Measurements from ENCODE around the gene TMCO4.

TMCO4 gene

DNA sequence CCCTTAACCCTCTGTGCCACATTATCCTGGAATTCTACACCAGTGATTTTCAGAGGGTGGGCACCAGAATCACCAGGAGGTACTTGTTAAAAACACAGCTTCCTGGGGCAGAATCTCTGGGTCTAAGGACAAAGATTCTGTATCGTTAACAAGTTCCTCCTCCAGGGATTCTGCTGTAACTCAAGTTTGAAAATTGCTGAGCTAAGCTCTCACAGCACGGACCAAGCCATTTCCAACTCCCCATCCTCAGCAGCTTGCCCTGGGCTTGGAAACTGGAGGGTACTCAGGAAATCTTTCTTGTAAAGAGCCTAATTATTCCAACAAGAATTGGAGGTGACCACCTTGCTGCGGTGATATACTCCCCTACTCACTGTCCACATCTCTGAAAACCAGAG, 48.8 kb downstream of the TMCO4 start:
- in situ Hi-C loops (cut with MboI; ENCODE audit: low sequenced_read_pairs), result no loop called here

GRCh38 chr1:19750101-19750881, 49.4 kb downstream of the TMCO4 start:
- in situ Hi-C loops (cut with MboI; ENCODE audit: low sequenced_read_pairs), result no loop called here

GRCh38 chr1:19749685-19750084, 50.0 kb downstream of the TMCO4 start:
- in situ Hi-C loops (cut with MboI; ENCODE audit: low sequenced_read_pairs), result no loop called here

GRCh38 chr1:19747761-19748160, 52.0 kb downstream of the TMCO4 start:
- in situ Hi-C loops (cut with MboI; ENCODE audit: low sequenced_read_pairs), result no loop called here

DNA sequence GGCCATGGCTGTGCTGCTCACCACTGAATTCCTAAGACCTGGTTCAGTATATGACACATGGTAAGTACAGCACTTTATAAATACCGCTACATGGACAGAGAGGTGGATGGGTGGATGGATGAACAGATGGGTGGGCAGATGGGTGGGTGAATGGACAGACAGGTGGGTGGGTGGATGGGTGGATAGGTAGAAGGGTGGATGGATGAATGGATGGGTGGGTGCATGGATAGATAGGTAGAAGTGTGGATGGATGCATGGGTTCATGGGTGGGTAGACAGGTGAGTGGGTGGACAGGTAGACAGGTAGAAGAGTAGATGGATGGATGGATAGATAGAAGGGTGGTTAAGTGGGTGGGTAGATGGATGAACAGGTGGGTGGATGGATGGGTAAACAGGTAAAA, 54.8 kb downstream of the TMCO4 start:
- in situ Hi-C loops (cut with MboI; ENCODE audit: low sequenced_read_pairs), result no loop called here

DNA sequence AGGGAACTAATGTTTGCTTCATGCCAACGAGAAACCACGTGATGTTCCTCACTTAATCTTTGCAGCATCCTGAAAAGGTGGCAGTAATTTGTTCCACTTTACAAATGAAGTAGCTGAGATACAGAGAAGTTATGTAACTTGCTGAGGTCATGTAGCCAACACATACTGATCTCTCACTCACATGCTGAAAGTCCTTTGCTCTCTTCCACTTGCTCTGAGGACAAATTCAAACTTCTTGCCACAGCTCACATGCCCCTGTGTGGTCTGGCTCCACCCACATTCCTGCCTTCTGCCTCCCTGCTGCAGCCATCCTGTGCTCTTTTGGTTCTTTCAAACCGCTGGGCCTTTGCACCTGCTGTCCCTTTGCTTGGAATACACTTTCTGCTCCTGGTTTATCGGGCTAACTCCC, 55.4 kb downstream of the TMCO4 start:
- in situ Hi-C loops (cut with MboI; ENCODE audit: low sequenced_read_pairs), result no loop called here

DNA sequence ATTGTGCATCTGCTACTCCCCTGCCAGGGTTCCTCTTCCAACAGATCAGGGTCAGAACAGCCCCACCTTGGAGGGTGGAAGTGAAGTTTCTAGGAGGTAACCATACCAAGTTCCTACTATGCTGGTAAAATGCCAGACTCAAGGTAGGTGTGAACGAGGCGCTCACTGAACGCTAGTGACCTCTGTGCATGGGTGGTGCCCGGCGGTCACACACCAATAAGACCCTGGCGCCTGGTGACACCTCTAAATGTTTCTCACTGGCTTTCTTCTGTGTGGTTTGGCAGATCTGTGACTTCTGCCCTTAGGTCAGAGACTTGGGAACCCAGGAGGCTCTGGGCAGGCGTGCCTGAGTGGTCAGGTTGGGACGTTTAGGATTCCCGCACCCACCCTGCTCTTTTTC, 55.9 kb downstream of the TMCO4 start:
- in situ Hi-C loops (cut with MboI; ENCODE audit: low sequenced_read_pairs), result no loop called here

DNA sequence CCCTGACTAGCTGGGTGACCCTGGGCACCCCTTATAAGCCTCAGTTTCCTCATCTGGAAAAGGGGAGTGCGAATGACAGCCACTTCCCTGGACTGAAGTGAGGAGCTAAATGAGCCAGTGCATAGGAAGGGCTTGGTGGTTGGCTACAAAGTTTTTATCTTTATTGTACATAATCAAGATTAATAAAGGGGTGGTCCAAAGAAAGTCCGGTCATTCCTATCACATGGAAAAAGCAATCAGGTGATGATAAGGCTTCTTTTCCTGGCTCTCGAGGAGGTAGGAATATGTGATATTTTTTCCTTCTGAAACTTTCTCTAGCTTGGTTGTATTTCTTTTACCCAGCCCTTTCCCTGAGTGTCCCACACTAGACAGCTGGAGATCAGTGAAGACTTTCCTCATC, 56.5 kb downstream of the TMCO4 start:
- in situ Hi-C loops (cut with MboI; ENCODE audit: low sequenced_read_pairs), result no loop called here

DNA sequence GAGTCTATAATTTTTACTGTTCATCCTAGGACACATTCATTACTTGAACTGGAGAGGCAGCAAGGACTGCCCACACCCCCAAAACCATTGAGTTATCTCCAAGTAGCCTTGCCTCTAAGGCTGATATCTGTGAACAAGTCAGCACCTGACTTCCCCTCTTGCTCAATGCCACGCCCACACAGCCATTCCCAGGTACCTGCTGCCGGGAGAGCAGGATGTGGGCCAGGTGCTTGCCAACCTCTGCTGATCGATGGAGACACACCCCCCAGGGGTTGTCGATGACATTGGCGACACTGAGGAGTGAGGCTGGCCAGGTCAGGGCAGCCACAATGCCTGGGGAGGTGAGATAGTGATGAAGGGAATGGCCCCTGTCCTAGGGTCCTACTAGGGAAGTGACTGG, 60.1 kb downstream of the TMCO4 start:
- in situ Hi-C loops (cut with MboI; ENCODE audit: low sequenced_read_pairs), result no loop called here

DNA sequence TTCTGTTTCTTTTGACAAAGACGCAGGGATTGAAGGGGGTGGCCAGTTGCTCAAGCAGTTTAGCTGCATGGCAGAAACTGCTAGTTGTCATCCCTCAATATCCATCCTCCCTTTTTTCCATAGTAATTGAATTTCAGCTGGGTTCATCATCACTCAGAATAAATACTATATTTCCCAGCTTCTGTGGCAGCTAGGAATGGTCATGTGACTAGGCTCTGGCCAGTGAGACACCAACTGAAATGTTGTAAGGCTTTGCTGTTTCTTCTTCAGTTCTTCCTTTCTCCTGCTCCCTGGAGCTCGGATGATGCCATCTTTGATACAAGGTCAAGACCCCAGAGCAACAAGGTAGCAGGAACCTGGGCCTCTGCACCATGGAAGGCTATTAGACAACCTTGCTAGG, 61.0 kb downstream of the TMCO4 start:
- in situ Hi-C loops (cut with MboI; ENCODE audit: low sequenced_read_pairs), result no loop called here

GRCh38 chr1:19738076-19738475, 61.6 kb downstream of the TMCO4 start:
- in situ Hi-C loops (cut with MboI; ENCODE audit: low sequenced_read_pairs), result no loop called here

- in situ Hi-C loops (cut with MboI; ENCODE audit: low sequenced_read_pairs), result no loop called here
Measured at GRCh38 chr1:19737104-19737825, 62.5 kb downstream of the TMCO4 start.

DNA sequence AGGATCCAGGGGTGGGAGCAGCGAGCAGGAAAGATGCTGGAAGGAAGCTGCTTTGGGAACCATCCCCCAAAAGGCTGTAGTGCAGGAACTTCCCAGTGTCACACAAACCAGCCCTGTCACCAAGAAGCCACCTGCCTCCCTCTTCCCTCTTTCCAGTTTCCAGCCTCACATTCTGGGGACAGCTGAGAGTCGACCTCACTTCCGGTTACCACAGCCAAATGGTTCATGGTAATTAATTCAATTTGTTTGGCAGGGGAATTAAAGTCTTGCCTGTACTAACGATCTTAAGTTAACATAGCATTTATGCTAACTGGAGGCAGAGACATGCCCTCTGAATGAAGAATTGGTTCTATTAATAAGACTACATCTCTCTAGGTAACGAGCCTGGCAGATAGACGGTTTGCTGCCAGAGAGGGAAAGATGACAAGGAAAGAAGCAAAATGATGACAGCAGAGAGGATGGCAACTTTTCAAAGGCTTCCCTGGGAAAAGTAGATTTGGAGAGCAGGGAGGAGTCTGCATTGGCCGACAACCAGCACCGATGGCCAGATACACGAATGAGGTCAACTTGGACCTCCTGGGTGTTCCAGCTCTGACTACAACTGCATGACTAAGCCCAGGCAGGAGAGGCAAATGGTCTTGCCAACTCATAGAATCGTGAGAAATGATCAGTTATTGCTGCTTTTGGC, 64.1 kb downstream of the TMCO4 start:
- in situ Hi-C loops (cut with MboI; ENCODE audit: low sequenced_read_pairs), result no loop called here

DNA sequence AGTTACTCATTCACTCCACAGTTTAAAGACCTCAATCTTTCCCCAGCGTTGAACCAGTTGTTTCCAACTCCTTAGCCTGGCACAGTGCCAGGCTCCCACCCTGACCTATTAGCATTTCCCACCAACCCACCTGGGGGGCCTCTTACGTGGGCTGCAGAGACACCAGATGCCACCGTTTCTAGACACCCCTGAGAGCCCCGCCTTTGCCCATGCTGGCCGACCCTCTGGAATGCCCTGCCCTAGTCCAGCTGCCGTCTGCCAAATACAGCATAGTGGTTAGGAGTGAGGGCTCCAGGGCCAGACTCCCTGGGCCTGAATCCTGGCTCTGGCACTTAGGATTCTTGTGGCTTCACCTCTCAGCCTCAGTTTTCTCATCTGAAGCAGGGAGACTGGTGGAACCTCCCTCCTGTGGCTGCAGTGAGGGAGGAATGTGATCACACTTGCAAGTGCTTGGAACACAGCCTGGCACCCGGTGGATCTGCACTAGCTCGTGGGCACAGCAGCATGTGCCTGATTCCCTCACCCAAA, 65.2 kb downstream of the TMCO4 start:
- in situ Hi-C loops (cut with MboI; ENCODE audit: low sequenced_read_pairs), result no loop called here

- in situ Hi-C loops (cut with MboI; ENCODE audit: low sequenced_read_pairs), result no loop called here
Measured at GRCh38 chr1:19734056-19734455, 65.7 kb downstream of the TMCO4 start.

DNA sequence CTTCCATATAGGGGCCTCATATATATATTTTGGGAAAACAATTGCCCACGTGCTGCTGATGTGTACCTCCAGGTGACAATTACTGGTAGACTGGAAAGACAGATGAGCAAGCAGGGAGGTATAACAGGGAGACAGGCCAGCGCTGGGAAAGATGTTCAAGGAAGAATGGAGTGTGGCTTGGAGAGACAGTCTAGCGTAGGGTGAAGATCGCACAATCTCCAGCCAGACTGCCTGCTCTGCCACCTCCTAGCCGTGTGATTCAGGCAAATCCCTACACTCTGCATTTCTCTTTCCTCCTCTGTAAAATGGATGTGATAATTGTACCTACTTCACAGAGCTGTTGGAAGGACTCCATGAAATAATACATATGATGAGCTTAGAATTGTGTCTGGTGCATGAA, 66.1 kb downstream of the TMCO4 start:
- in situ Hi-C loops (cut with MboI; ENCODE audit: low sequenced_read_pairs), result no loop called here

GRCh38 chr1:19731311-19731821, 68.3 kb downstream of the TMCO4 start:
- in situ Hi-C loops (cut with MboI; ENCODE audit: low sequenced_read_pairs), result no loop called here

DNA sequence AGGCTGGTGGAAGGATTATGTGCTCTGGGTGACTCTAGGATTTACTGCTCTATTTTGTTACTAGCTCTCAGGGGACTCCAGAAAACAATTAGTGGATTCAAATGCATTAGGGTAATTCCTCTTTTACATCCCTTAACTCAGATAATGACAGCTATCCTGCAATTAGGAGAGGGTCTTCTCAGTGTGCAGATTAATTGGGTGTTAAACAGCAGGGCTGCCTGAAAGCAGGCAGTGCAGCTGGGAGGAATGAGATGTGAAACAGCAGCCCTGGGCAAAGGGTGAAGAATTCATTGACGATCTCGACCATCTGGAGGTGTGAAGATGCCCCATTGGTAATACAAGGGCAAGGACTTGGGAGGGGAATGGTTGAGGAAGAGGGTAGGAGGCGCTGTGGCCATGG, 68.9 kb downstream of the TMCO4 start:
- in situ Hi-C loops (cut with MboI; ENCODE audit: low sequenced_read_pairs), result no loop called here

DNA sequence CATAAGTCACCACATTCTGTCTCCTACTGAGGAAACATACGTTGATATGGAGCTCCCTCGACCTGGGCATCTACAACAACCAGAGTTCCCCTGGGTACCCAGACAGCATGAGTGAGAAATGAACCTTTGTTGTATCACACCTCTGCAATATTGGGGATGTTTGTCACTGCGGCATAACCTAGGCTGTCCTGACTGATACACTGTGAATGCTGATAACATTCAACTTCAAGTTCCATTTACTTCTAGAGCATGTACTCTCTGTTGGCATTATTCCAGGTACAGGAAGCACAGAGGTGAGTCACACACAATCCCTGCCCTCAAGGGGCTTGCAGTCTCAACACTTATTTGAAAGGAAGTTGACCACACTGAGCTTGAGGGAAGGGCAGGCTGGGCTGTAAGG, 69.5 kb downstream of the TMCO4 start:
- in situ Hi-C loops (cut with MboI; ENCODE audit: low sequenced_read_pairs), result no loop called here

DNA sequence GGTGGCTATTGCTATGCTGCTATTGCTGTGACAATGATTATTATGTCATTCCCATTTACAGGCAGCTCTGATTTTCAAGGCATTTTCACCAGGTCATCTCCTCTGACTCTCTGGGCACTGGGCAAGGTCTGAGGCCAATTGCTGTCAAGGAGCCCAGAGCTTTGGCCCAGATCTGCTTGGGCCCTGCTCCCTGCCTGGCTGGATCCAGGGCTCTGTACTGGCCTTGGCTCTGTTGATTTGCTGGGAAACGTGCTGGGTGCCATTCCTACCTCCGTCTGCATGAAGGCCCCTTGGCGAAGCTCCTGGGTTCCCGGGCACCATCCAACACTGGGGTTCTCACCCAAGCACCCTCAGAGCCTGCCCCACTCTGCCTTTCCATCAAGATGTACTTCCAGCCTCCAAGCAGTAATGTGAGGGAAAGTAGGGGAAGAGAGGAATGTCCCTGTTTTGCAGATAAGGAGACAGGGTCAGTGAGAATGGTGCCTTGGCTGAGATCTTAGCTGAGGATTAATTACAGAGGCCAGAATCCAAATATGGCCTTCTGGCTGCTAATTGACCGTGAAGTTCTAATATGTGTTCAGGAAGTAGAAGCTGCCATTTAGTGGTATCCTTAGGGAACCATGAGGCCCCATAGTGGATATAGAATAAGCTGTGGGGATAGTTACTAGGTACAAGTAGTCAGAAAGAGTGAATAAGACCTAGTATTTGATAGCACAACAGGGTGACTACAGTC, 71.1 kb downstream of the TMCO4 start:
- in situ Hi-C loops (cut with MboI; ENCODE audit: low sequenced_read_pairs), result no loop called here

- in situ Hi-C loops (cut with MboI; ENCODE audit: low sequenced_read_pairs), result no loop called here
Measured at GRCh38 chr1:19725606-19726005, 74.1 kb downstream of the TMCO4 start.
